Coronary artery (tissue), 2 donors: Measurements from ENCODE around the gene NR5A1.

Experiments used
- DNase-seq: peaks from one replicate; pipeline ENCODE4 v3.0.0-alpha.2; 2017; ENCODE audit warnings: low spot score
- H3K27ac ChIP-seq, 2 donors: fragments of 200-600 bp; sonication (generic); one replicate each; pipeline ENCODE4 v1.5.1; 2016 to 2019
- H3K4me3 ChIP-seq: fragments of 200-600 bp; sonication (generic); 2 replicates; pipeline ENCODE4 v1.5.1; 2016; ENCODE audit warnings: mild to moderate bottlenecking, moderate library complexity
- TF ChIP-seq, protein P1 (sequence below): fragments of 200-600 bp; sonication (generic); IDR thresholded peaks from one replicate; pipeline ENCODE4 v1.5.1; 2019; ENCODE audit warnings: antibody characterized with exemption

The NR5A1 gene

DNA sequence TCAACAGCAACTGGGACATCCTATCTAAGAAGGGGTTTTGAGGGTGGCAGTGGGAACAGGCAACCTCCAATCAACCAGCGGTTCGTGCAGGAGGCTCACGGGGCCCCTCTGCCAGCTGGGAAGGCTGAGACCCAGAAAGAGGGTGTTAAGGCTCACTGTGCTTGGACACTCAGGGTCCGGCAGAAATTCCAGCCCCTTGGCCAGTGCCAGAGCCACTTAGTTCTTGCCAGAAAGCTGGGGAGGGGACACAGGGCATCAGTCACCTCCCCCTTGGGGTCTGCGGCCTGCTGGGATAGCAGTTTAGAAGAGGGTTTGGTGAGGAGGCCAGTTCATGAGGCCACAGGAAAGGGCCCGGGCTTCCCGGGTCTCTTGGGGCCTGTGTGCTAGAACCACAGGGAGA, 36.5 kb downstream of the NR5A1 start:
- no peak for DNase-seq
- no peak overlapping the region for H3K27ac ChIP-seq
- no peak overlapping the region for H3K4me3 ChIP-seq
- TF ChIP-seq, protein P1, sequence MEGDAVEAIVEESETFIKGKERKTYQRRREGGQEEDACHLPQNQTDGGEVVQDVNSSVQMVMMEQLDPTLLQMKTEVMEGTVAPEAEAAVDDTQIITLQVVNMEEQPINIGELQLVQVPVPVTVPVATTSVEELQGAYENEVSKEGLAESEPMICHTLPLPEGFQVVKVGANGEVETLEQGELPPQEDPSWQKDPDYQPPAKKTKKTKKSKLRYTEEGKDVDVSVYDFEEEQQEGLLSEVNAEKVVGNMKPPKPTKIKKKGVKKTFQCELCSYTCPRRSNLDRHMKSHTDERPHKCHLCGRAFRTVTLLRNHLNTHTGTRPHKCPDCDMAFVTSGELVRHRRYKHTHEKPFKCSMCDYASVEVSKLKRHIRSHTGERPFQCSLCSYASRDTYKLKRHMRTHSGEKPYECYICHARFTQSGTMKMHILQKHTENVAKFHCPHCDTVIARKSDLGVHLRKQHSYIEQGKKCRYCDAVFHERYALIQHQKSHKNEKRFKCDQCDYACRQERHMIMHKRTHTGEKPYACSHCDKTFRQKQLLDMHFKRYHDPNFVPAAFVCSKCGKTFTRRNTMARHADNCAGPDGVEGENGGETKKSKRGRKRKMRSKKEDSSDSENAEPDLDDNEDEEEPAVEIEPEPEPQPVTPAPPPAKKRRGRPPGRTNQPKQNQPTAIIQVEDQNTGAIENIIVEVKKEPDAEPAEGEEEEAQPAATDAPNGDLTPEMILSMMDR, result no peak

DNA sequence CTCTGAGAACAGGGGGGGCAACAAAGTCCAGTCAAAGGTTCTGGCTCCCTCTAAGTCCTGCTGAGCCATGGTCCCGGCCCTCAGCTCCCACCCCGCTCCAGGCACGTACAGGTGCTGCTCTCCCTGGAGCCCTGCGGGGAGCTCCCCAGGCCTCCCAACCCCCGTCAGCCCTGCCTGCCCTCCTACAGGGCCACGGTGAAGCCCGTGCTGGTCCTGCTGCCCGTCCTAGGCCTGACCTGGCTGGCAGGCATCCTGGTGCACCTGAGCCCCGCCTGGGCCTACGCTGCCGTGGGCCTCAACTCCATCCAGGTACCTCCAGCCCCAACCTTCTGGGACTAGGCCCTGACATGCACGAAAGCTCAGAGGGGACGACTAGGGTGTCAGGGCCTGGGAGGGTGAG, 36.9 kb downstream of the NR5A1 start:
- TF ChIP-seq, protein P1, result no peak
- H3K27ac ChIP-seq, result no peak overlapping the region
- no peak for DNase-seq
- H3K4me3 ChIP-seq, result no peak overlapping the region

DNA sequence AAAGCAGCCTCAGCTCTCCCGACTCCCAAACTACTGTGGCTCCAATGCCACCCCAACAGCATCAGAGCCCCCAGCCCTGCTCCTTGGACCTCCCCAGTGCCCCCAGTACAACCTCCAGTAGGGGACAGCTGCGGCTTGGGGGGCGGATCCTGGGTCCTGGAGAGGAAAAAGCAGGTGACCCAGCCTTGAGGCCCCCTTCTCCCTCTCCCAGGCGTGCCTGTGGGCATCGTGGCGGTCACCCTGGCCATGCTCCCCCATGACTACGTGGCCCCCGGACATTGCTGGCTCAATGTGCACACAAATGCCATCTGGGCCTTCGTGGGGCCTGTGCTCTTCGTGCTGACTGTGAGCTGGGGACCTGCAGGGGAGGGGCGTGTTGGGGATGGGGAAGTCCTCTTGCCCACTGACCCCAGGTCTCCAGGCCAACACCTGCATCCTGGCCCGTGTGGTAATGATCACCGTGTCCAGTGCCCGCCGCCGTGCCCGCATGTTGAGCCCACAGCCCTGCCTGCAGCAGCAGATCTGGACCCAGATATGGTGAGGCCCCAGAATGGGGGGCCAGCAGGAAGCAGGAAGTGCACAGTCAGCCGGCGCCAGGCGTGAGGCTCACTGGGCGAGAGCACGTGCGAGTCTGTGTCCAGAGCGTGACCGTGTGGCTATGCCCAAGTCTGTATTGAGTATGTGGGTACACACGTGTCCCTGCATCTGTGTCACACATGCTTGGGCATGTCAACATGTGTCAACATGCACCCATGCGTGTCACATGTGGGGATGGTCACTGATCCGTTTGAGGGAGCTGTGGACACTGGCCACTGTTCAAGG, 38.0 kb downstream of the NR5A1 start:
- Histone ChIP-seq H3K4me3 (no peak overlapping the region), H3K27ac (no peak overlapping the region)
- no peak for DNase-seq
- TF ChIP-seq, protein P1, result no peak

DNA sequence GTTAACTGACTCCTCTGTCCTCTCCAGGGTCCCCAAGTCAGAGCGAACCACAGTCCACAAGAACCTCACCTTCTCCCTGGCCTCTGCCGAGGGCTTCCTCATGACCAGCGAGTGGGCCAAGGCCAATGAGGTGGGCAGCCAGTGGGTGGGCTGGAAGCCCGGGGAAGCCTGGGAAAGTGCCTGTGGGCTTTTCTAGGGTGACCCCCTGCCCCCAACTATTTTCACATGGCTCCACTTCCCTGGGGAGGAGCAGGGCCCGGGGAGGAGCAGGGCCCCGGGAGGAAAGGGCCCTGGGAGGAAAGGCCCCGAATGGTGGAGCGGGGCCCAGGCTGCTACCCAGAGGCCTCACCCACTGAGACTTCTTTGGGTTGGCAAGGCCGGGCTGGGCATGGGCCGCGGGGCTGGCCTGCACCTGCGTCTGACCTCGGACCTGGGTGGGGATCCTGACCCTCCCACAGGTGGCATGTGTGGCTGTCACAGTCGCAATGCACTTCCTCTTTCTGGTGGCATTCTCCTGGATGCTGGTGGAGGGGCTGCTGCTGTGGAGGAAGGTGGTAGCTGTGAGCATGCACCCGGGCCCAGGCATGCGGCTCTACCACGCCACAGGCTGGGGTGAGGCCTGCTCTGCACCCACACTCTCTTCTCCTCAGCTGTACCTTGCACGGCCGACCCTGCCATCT, 39.0 kb downstream of the NR5A1 start:
- TF ChIP-seq, protein P1, result no peak
- no peak for DNase-seq
- no peak overlapping the region for H3K27ac ChIP-seq
- H3K4me3 ChIP-seq, result no peak overlapping the region

GRCh38 chr9:124467410-124468060, 39.7 kb downstream of the NR5A1 start:
- DNase-seq, result no peak

GRCh38 chr9:124465736-124466135, 41.5 kb downstream of the NR5A1 start:
- TF ChIP-seq, protein P1, result no peak
- Histone ChIP-seq H3K27ac (no peak overlapping the region), H3K4me3 (no peak overlapping the region)
- no peak for DNase-seq

More at GRCh38 chr9:124467410-124468060, 39.7 kb downstream of the NR5A1 start:
- Histone ChIP-seq H3K27ac (no peak overlapping the region), H3K4me3 (no peak overlapping the region)
- TF ChIP-seq, protein P1, result no peak
